ENCODE results near the gene KRTAP15-1.

DNA sequence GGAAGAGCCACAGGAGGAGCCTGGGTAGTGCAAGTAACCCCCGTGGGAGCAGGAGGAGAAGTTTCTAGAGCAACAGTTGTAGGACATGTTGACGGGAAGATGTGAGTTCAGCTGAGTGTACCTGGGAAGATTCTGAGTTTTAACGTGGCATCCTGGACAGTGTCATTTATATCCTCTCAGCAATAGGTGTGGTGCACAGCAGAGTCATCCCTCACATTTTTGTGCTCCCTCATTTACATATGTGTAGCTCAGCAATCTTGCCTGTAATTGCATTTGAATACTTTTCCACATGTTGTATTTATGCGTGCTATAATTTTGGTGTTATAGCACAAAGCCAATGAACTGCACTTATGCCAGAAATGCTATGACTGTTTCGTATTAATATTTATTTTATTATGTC lies 14.2 kb upstream of the KRTAP15-1 start, which contains the start of gene KRTAP13-3:
- TF ChIP-seq POLR2AphosphoS5 (IDR thresholded peaks at IDR 0.05; ENCODE audit: low read depth, low read length) = no peak
- TF ChIP-seq, protein P1, sequence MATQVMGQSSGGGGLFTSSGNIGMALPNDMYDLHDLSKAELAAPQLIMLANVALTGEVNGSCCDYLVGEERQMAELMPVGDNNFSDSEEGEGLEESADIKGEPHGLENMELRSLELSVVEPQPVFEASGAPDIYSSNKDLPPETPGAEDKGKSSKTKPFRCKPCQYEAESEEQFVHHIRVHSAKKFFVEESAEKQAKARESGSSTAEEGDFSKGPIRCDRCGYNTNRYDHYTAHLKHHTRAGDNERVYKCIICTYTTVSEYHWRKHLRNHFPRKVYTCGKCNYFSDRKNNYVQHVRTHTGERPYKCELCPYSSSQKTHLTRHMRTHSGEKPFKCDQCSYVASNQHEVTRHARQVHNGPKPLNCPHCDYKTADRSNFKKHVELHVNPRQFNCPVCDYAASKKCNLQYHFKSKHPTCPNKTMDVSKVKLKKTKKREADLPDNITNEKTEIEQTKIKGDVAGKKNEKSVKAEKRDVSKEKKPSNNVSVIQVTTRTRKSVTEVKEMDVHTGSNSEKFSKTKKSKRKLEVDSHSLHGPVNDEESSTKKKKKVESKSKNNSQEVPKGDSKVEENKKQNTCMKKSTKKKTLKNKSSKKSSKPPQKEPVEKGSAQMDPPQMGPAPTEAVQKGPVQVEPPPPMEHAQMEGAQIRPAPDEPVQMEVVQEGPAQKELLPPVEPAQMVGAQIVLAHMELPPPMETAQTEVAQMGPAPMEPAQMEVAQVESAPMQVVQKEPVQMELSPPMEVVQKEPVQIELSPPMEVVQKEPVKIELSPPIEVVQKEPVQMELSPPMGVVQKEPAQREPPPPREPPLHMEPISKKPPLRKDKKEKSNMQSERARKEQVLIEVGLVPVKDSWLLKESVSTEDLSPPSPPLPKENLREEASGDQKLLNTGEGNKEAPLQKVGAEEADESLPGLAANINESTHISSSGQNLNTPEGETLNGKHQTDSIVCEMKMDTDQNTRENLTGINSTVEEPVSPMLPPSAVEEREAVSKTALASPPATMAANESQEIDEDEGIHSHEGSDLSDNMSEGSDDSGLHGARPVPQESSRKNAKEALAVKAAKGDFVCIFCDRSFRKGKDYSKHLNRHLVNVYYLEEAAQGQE (IDR thresholded peaks at IDR 0.05; ENCODE audit: insufficient read depth in 1 of 2, low read depth in 2 of 2, low read length in 2 of 2) = no peak
- no peak for TF ChIP-seq SIN3A (IDR thresholded peaks at IDR 0.05; ENCODE audit: borderline replicate concordance, insufficient read depth, low read length)
